Right lobe of liver (tissue), 4 donors: ENCODE measurements around the gene ZNF697.

Source experiments
- CTCF ChIP-seq, 4 donors: fragments of 200-600 bp in 3 of 4; fragments of 450-650 bp in 1 of 4; IDR thresholded peaks; one replicate each; pipeline versions ENCODE4 v1.5.1 to v1.8.0; 2016 to 2022; ENCODE audit warnings: antibody characterized with exemption in 4 of 4, mild to moderate bottlenecking in 2 of 4
- POLR2A ChIP-seq: fragments of 450-650 bp; IDR thresholded peaks from one replicate; pipeline ENCODE4 v1.6.1; 2017; ENCODE audit warnings: antibody characterized with exemption, mild to moderate bottlenecking
- donor health status: DM: no; HTN: no; CAD: no.
- donor health status: DM: no; HTN: no; CAD: no.
- donor health status: DM: no; HTN: yes; CAD: no.

- no peak for TF ChIP-seq CTCF (IDR thresholded peaks at IDR 0.05)
- TF ChIP-seq POLR2A, result no peak
These were observed 33.5 kb upstream of the ZNF697 start for GRCh38 chr1:119681560-119681959.
